Measurements from ENCODE around the gene SGCA. TPM values are rescaled to one million over a fixed set of nuclear protein-coding genes. Genes with fewer than 3 reads are reported as not detected.

SGCA gene
- total RNA-seq, 2 experiments from 2014 or later = not detected

- POLR2A ChIA-PET = no interaction called here
- CTCF ChIA-PET = interaction anchor here (1.0 to 2.5 kb wide), 4 partner anchors 10 to 29 kb away, joined by 3 to 18 read pairs (median 5); partner anchors contain the start of gene COL1A1
Observed at GRCh38 chr17:50171371-50172071, 5.7 kb downstream of the SGCA start.

GRCh38 chr17:50172130-50172529, 6.3 kb downstream of the SGCA start:
- ChIA-PET POLR2A (no interaction called here), CTCF (interaction anchor here (1.0 to 1.5 kb wide), 2 partner anchors 11 to 29 kb away, joined by 3 to 4 read pairs; partner anchors contain the start of gene COL1A1)

GRCh38 chr17:50172936-50173334, 7.1 kb downstream of the SGCA start:
- POLR2A ChIA-PET = no interaction called here
- CTCF ChIA-PET = interaction anchor here (1.0 to 1.5 kb wide), 2 partner anchors 12 to 28 kb away, joined by 3 to 4 read pairs; partner anchors contain the start of gene COL1A1

- POLR2A ChIA-PET = no interaction called here
Observed at GRCh38 chr17:50173335-50173941, 7.6 kb downstream of the SGCA start.

GRCh38 chr17:50174444-50174843, 8.6 kb downstream of the SGCA start:
- ChIA-PET POLR2A (no interaction called here), CTCF (interaction anchor here (1.5 kb wide), 1 partner anchor 26 kb away, joined by 5 read pairs; no protein-coding TSS in a partner anchor)

More at GRCh38 chr17:50173335-50173941, 7.6 kb downstream of the SGCA start:
- CTCF ChIA-PET = interaction anchor here (1.5 kb wide), 1 partner anchor 12 kb away, joined by 3 read pairs; no protein-coding TSS in a partner anchor

- POLR2A ChIA-PET = no interaction called here
- CTCF ChIA-PET = interaction anchor here (1.5 kb wide), 1 partner anchor 25 kb away, joined by 5 read pairs; no protein-coding TSS in a partner anchor
Observed at GRCh38 chr17:50175035-50175807, 9.4 kb downstream of the SGCA start.

- POLR2A ChIA-PET = no interaction called here
- CTCF ChIA-PET = interaction anchor here (1.1 to 2.0 kb wide), 4 partner anchors 15 to 93 kb away, joined by 3 to 7 read pairs (median 6); no protein-coding TSS in a partner anchor
Observed at GRCh38 chr17:50176559-50177357, 11.0 kb downstream of the SGCA start.

- POLR2A ChIA-PET = no interaction called here
- CTCF ChIA-PET = interaction anchor here (0.8 to 2.0 kb wide), 6 partner anchors 8 to 92 kb away, joined by 3 to 14 read pairs (median 6); no protein-coding TSS in a partner anchor
Observed at GRCh38 chr17:50177476-50177875, 11.7 kb downstream of the SGCA start.

- ChIA-PET CTCF (interaction anchor here (0.6 to 2.0 kb wide), 7 partner anchors 9 to 62 kb away, joined by 3 to 14 read pairs (median 5); no protein-coding TSS in a partner anchor), POLR2A (no interaction called here)
Observed at GRCh38 chr17:50177983-50178834, 12.4 kb downstream of the SGCA start.

GRCh38 chr17:50180111-50180510, 14.3 kb downstream of the SGCA start:
- ChIA-PET POLR2A (no interaction called here), CTCF (interaction anchor here (0.7 kb wide), 1 partner anchor 1559 kb away, joined by 4 read pairs; no protein-coding TSS in a partner anchor)

- ChIA-PET POLR2A (no interaction called here), CTCF (interaction anchor here (0.7 kb wide), 1 partner anchor 1559 kb away, joined by 4 read pairs; no protein-coding TSS in a partner anchor)
Observed at GRCh38 chr17:50180620-50181019, 14.8 kb downstream of the SGCA start.

- POLR2A ChIA-PET = no interaction called here
- CTCF ChIA-PET = interaction anchor here (0.7 kb wide), 1 partner anchor 20 kb away, joined by 3 read pairs; the partner anchor contains the start of gene COL1A1
Observed at GRCh38 chr17:50181144-50181543, 15.3 kb downstream of the SGCA start.

- ChIA-PET CTCF (interaction anchor here (0.7 kb wide), 1 partner anchor 20 kb away, joined by 3 read pairs; the partner anchor contains the start of gene COL1A1), POLR2A (no interaction called here)
Observed at GRCh38 chr17:50181591-50182560, 16.1 kb downstream of the SGCA start.

- ChIA-PET POLR2A (no interaction called here), CTCF (no interaction called here)
Observed at GRCh38 chr17:50182783-50183420, 17.1 kb downstream of the SGCA start.

GRCh38 chr17:50183421-50183994, 17.7 kb downstream of the SGCA start:
- CTCF ChIA-PET = no interaction called here

GRCh38 chr17:50184064-50184463, 18.3 kb downstream of the SGCA start:
- ChIA-PET CTCF (no interaction called here), POLR2A (no interaction called here)

More at GRCh38 chr17:50183421-50183994, 17.7 kb downstream of the SGCA start:
- POLR2A ChIA-PET = no interaction called here

Data from activated CD8-positive, alpha-beta memory T cell treated with anti-CD3 and anti-CD28 coated beads for 36 hours (primary cell).